HG02642 (cell line): ENCODE results near the gene UNC5A.

Experiments used
- ATAC-seq: cut with Tn5 transposase; IDR thresholded peaks from one replicate; pipeline ENCODE4 v1.9.1; 2021; ENCODE audit warnings: mild to moderate bottlenecking; ENCODE audit not compliant: unreplicated experiment, poor library complexity

The UNC5A gene

GRCh38 chr5:176908675-176909368, 98.5 kb downstream of the UNC5A start:
- no peak for ATAC-seq

DNA sequence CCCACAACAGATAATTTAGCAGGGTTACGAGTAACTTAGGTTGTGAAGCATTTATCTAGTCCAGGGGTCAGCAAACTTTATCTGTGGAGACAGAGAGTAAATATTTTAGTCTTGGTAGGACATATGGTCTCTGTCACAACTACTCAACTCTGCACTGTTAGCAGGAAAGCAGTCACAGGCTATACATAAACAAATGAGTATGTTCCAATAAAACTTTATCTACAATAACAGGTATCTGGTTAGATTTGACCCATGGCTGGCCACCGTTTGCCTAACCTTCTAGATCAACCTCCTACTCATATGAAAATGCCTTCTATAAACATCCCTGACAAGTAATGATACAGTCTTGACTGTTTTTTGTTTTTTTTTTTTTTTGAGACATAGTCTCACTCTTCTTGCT, 101.8 kb downstream of the UNC5A start:
- ATAC-seq: no peak

DNA sequence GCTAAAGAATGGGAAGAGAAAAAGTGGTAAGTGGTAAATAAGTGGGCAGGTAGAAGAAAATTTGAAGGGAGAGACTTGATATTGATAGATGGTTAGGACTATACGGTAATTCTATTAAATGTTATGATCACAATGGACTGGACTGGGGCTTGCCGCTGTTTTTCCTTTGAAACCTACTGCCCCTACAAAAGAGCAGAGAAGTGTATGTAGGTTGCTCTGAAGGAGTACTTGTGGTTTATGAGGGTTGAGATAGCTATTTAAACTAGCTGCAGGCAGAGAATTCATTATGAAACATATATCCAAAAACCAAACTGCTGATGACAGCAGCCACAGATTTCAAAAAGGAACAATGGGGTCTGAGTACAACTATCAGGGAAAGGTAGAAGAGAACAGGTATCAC, 105.5 kb downstream of the UNC5A start:
- ATAC-seq: no peak

- no peak for ATAC-seq
These were observed 106.0 kb downstream of the UNC5A start for GRCh38 chr5:176916337-176916736.

DNA sequence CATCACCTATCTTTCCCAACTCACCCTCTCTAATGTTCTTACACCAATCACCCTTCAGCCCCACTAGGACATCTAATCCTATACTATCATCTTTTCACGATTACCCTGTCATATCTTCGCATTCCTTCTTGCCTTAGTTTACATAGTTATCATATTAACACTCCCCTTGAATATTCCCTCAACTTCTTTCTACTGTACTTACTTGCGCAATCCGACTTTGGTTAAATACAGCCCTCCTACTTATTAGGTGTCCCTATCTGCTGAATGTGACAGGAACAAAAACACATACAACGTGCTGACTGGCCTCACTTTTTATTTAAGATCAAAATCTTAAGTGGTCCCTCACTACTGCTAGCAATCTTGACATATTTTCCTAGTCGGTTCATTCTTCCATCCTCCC, 108.3 kb downstream of the UNC5A start:
- no peak for ATAC-seq

DNA sequence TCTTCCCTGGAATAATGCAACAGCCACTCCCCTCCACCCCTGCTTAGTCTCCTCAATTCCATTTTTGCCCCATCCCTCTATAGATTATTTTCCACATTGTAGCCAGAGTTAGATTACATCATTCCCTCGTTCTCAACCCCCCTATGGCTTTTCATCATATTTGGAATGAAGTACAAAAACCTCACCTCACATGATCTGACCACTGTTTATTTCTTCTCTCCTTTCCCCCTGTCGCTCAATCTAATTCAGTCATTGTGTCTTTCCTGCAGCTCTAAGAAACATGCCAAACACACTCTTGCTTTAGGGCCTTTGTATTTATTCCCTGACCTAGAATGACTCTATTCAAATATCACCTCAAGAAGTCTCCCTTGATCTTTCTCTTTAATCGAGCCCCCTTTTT, 111.4 kb downstream of the UNC5A start:
- ATAC-seq: no peak

- ATAC-seq: no peak
These were observed 112.5 kb downstream of the UNC5A start for GRCh38 chr5:176922817-176923216.

DNA sequence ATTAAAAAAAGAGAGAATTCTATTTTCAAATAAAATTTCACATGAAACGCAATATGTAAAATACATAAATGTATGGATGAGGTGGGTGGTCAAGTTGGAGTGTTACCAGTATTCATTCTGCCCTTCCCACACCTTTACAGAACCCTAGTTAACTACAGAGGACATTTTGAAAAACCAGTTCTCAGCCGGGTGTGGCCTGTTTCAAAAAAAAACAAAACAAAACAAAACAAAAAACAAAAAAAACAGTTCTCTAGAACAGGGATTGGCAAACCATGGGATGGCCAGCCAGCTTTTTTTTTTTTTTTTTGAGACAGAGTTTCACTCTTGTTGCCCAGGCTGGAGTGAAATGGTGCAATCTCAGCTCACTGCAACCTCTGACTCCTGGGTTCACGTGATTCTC, 117.2 kb downstream of the UNC5A start:
- no peak for ATAC-seq

- ATAC-seq: no peak
These were observed 119.3 kb downstream of the UNC5A start for GRCh38 chr5:176929654-176930053.
